Measurements from ENCODE around the gene CERS6. TPM values are rescaled to one million over a fixed set of nuclear protein-coding genes. Genes with fewer than 3 reads are reported as not detected.

The CERS6 gene
- total and polyA plus RNA-seq, 4 donors = 4.2 to 20.4 (median 10.1) TPM

- Histone ChIP-seq H3K9ac (ENCODE audit: low read depth in 1 of 2, low read length in 2 of 2) (no peak overlapping the region), H3K27ac (ENCODE audit: low read depth in 1 of 2, low read length in 2 of 2) (no peak overlapping the region), H3K4me1 (ENCODE audit: control insufficient read depth in 4 of 4, insufficient read depth in 4 of 4, low read length in 3 of 4) (peaks cover 0 to 5% (median 3%) of the 10 kb centered on the region in 4 donors), H3K9me3 (ENCODE audit: control insufficient read depth in 4 of 4, low read length in 3 of 4) (no peaks in the 10 kb centered on the region), H3K4me3 (ENCODE audit: low read depth in 1 of 3, low read length in 3 of 3) (no peak overlapping the region), H3K27me3 (ENCODE audit: control insufficient read depth in 4 of 4, insufficient read depth in 4 of 4, low read length in 3 of 4) (no peaks in the 10 kb centered on the region), H3K36me3 (ENCODE audit: control insufficient read depth in 4 of 4, insufficient read depth in 3 of 4, low read depth in 1 of 4, low read length in 3 of 4) (peaks cover 0 to 3% (median 0%) of the 10 kb centered on the region in 4 donors)
- WGBS = 55% methylated on average over 2 of the region's 2 CpGs
- no peak for DNase-seq (ENCODE audit: low spot score)
- TF ChIP-seq CTCF (IDR thresholded peaks at IDR 0.05; ENCODE audit: low read depth, low read length, missing input control) (no peak), RAD21 (IDR thresholded peaks at IDR 0.05) (peak; percentile 29 to 60), SP1 (IDR thresholded peaks at IDR 0.05) (peak; percentile 94), HNF4G (IDR thresholded peaks at IDR 0.05) (peak; percentile 24), YY1 (IDR thresholded peaks at IDR 0.05) (peak; percentile 47), FOXA1 (IDR thresholded peaks at IDR 0.05) (no peak), NR2F2 (IDR thresholded peaks at IDR 0.05) (peak; percentile 87), GABPA (IDR thresholded peaks at IDR 0.05 in 1 of 2, conservative IDR thresholded peaks at IDR 0.05 in 1 of 2) (peak in 1 of 2 donors; percentile 36), HNF4A (conservative IDR thresholded peaks at IDR 0.05) (peak; percentile 78 to 89), ATF3 (IDR thresholded peaks at IDR 0.05) (peak; percentile 61), JUND (IDR thresholded peaks at IDR 0.05) (peak; percentile 73 to 75), EGR1 (IDR thresholded peaks at IDR 0.05; ENCODE audit: low read depth in 2 of 2) (no peak), FOXA2 (IDR thresholded peaks at IDR 0.05) (peak; percentile 27), RXRA (IDR thresholded peaks at IDR 0.05) (peak; percentile 92 to 96), TAF1 (conservative IDR thresholded peaks at IDR 0.05) (no peak)
- TF ChIP-seq, protein P1, sequence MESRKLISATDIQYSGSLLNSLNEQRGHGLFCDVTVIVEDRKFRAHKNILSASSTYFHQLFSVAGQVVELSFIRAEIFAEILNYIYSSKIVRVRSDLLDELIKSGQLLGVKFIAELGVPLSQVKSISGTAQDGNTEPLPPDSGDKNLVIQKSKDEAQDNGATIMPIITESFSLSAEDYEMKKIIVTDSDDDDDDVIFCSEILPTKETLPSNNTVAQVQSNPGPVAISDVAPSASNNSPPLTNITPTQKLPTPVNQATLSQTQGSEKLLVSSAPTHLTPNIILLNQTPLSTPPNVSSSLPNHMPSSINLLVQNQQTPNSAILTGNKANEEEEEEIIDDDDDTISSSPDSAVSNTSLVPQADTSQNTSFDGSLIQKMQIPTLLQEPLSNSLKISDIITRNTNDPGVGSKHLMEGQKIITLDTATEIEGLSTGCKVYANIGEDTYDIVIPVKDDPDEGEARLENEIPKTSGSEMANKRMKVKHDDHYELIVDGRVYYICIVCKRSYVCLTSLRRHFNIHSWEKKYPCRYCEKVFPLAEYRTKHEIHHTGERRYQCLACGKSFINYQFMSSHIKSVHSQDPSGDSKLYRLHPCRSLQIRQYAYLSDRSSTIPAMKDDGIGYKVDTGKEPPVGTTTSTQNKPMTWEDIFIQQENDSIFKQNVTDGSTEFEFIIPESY (IDR thresholded peaks at IDR 0.05) = peak; percentile 60
- TF ChIP-seq, protein P2, sequence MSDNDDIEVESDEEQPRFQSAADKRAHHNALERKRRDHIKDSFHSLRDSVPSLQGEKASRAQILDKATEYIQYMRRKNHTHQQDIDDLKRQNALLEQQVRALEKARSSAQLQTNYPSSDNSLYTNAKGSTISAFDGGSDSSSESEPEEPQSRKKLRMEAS (IDR thresholded peaks at IDR 0.05) = peak; percentile 65
- TF ChIP-seq, protein P3, sequence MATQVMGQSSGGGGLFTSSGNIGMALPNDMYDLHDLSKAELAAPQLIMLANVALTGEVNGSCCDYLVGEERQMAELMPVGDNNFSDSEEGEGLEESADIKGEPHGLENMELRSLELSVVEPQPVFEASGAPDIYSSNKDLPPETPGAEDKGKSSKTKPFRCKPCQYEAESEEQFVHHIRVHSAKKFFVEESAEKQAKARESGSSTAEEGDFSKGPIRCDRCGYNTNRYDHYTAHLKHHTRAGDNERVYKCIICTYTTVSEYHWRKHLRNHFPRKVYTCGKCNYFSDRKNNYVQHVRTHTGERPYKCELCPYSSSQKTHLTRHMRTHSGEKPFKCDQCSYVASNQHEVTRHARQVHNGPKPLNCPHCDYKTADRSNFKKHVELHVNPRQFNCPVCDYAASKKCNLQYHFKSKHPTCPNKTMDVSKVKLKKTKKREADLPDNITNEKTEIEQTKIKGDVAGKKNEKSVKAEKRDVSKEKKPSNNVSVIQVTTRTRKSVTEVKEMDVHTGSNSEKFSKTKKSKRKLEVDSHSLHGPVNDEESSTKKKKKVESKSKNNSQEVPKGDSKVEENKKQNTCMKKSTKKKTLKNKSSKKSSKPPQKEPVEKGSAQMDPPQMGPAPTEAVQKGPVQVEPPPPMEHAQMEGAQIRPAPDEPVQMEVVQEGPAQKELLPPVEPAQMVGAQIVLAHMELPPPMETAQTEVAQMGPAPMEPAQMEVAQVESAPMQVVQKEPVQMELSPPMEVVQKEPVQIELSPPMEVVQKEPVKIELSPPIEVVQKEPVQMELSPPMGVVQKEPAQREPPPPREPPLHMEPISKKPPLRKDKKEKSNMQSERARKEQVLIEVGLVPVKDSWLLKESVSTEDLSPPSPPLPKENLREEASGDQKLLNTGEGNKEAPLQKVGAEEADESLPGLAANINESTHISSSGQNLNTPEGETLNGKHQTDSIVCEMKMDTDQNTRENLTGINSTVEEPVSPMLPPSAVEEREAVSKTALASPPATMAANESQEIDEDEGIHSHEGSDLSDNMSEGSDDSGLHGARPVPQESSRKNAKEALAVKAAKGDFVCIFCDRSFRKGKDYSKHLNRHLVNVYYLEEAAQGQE (IDR thresholded peaks at IDR 0.05) = peak; percentile 37
Observed at GRCh38 chr2:168559187-168559586, 103.1 kb downstream of the CERS6 start.

All from liver (tissue), 9 donors.